Common myeloid progenitor, CD34-positive (primary cell): ENCODE results near the gene KIF1A.

Experiments
- CTCF ChIA-PET: fragments of 350-600 bp; sonication (Branson Sonifier 250); formaldehyde crosslinking; loops from one replicate; lab custom pipeline; 2021; ENCODE audit warnings: antibody characterized with exemption; lab: Charles Lee
- POLR2A ChIA-PET: fragments of 350-600 bp; sonication (Branson Sonifier 250); formaldehyde crosslinking; loops from one replicate; lab custom pipeline; 2021; ENCODE audit warnings: antibody characterized with exemption; lab: Charles Lee
- DNase-seq, 3 donors: peaks; one replicate each; pipeline versions ENCODE4 v3.0.0 to v3.0.0-alpha.2; 2013
- H3K27ac ChIP-seq, 2 experiments: 1 replicate in 1 of 2; 2 replicates in 1 of 2; pipeline ENCODE4 v1.7.0; 2013; ENCODE audit warnings: inconsistent platforms in 2 of 2, low read length in 2 of 2, mild to moderate bottlenecking in 2 of 2, low read depth in 1 of 2, moderate library complexity in 1 of 2; ENCODE audit not compliant: severe bottlenecking in 2 of 2, insufficient read depth in 1 of 2, poor library complexity in 1 of 2
- H3K27me3 ChIP-seq, 5 experiments: replicated peaks in 2 of 5; 1 replicate in 3 of 5; 2 replicates in 2 of 5; pipeline versions ENCODE4 v1.6.1 to v1.7.0; 2013; ENCODE audit warnings: low read length in 4 of 5, mild to moderate bottlenecking in 2 of 5, moderate library complexity in 2 of 5, inconsistent platforms in 1 of 5; ENCODE audit not compliant: insufficient read depth in 5 of 5, control insufficient read depth in 4 of 5
- H3K36me3 ChIP-seq, 4 experiments: 1 replicate in 2 of 4; 2 replicates in 2 of 4; pipeline versions ENCODE4 v1.6.1 to v1.7.0; 2013; ENCODE audit warnings: low read length in 3 of 4, control low read depth in 1 of 4, mild to moderate bottlenecking in 1 of 4; ENCODE audit not compliant: control insufficient read depth in 4 of 4, insufficient read depth in 4 of 4
- H3K4me1 ChIP-seq, 4 experiments: 1 replicate in 3 of 4; 2 replicates in 1 of 4; pipeline versions ENCODE4 v1.6.1 to v1.7.1; 2013; ENCODE audit warnings: low read length in 3 of 4, mild to moderate bottlenecking in 3 of 4, control low read depth in 1 of 4, inconsistent platforms in 1 of 4, moderate library complexity in 1 of 4; ENCODE audit not compliant: control insufficient read depth in 4 of 4, insufficient read depth in 4 of 4; ENCODE audit errors: control extremely low read depth in 1 of 4
- H3K4me3 ChIP-seq, 7 experiments: 1 replicate in 4 of 7; 2 replicates in 3 of 7; pipeline versions ENCODE4 v1.5.1 to v1.7.0; 2013; ENCODE audit warnings: mild to moderate bottlenecking in 7 of 7, low read length in 6 of 7, moderate library complexity in 6 of 7, inconsistent platforms in 2 of 7, low read depth in 2 of 7, control low read depth in 1 of 7; ENCODE audit not compliant: insufficient read depth in 4 of 7, control insufficient read depth in 1 of 7; ENCODE audit errors: extremely low read depth in 1 of 7
- H3K9me3 ChIP-seq, 5 experiments: 1 replicate in 4 of 5; 2 replicates in 1 of 5; pipeline versions ENCODE4 v1.6.1 to v1.7.1; 2013; ENCODE audit warnings: low read length in 4 of 5, mild to moderate bottlenecking in 2 of 5, inconsistent platforms in 1 of 5, low read depth in 1 of 5, moderate library complexity in 1 of 5; ENCODE audit not compliant: control insufficient read depth in 4 of 5, insufficient read depth in 2 of 5; ENCODE audit errors: control extremely low read depth in 1 of 5
- WGBS: methylation state at CpG from one replicate; pipeline ENCODE4 v1.1.5; 2013; ENCODE audit not compliant: insufficient coverage; 5-methylcytosine and 5-hydroxymethylcytosine counted together

Gene KIF1A

GRCh38 chr2:240741091-240741490 lies 78.9 kb downstream of the KIF1A start:
- no peaks in the 10 kb centered on the region for H3K4me1 ChIP-seq
- ChIA-PET POLR2A (no interaction called here), CTCF (interaction anchor here (1.5 kb wide), 1 partner anchor 16 kb away, joined by 4 read pairs; no protein-coding TSS in a partner anchor)
- no peaks in the 10 kb centered on the region for H3K36me3 ChIP-seq
- H3K4me3 ChIP-seq = no peak overlapping the region
- H3K27ac ChIP-seq = no peak overlapping the region
- H3K9me3 ChIP-seq = no peaks in the 10 kb centered on the region
- 94% methylated on average over 13 of the region's 18 CpGs for WGBS
- peaks cover 0 to 3% (median 0%) of the 10 kb centered on the region in 5 experiments for H3K27me3 ChIP-seq
- DNase-seq = no peak

GRCh38 chr2:240739797-240740196 lies 80.2 kb downstream of the KIF1A start:
- Histone ChIP-seq H3K4me3 (no peak overlapping the region), H3K27me3 (peaks cover 0 to 3% (median 0%) of the 10 kb centered on the region in 5 experiments), H3K27ac (no peak overlapping the region), H3K9me3 (no peaks in the 10 kb centered on the region), H3K4me1 (no peaks in the 10 kb centered on the region), H3K36me3 (no peaks in the 10 kb centered on the region)
- POLR2A ChIA-PET = no interaction called here
- CTCF ChIA-PET = no interaction called here
- 57% methylated on average over 11 of the region's 16 CpGs for WGBS
- peak in 1 of 3 donors; percentile 31 for DNase-seq

GRCh38 chr2:240737958-240738357 lies 82.1 kb downstream of the KIF1A start:
- ChIA-PET CTCF (no interaction called here), POLR2A (no interaction called here)
- DNase-seq = no peak
- Histone ChIP-seq H3K27me3 (peaks cover 0 to 3% (median 0%) of the 10 kb centered on the region in 5 experiments), H3K9me3 (no peaks in the 10 kb centered on the region), H3K4me3 (no peak overlapping the region), H3K4me1 (no peaks in the 10 kb centered on the region), H3K27ac (no peak overlapping the region), H3K36me3 (no peaks in the 10 kb centered on the region)
- WGBS = 94% methylated on average over 7 of the region's 7 CpGs

- Histone ChIP-seq H3K27ac (no peak overlapping the region), H3K36me3 (no peaks in the 10 kb centered on the region), H3K27me3 (peaks cover 0 to 3% (median 0%) of the 10 kb centered on the region in 5 experiments), H3K4me1 (no peaks in the 10 kb centered on the region), H3K4me3 (no peak overlapping the region), H3K9me3 (no peaks in the 10 kb centered on the region)
- POLR2A ChIA-PET = no interaction called here
- WGBS = 73% methylated on average over 5 of the region's 5 CpGs
- no peak for DNase-seq
- CTCF ChIA-PET = no interaction called here
Measured at GRCh38 chr2:240737512-240737911, 82.5 kb downstream of the KIF1A start.

- H3K27me3 ChIP-seq = peaks cover 0 to 3% (median 0%) of the 10 kb centered on the region in 5 experiments
- ChIA-PET CTCF (interaction anchor here (1.1 kb wide), 1 partner anchor 104 kb away, joined by 3 read pairs; no protein-coding TSS in a partner anchor), POLR2A (no interaction called here)
- no peak overlapping the region for H3K27ac ChIP-seq
- H3K4me1 ChIP-seq = no peaks in the 10 kb centered on the region
- 92% methylated on average over 29 of the region's 35 CpGs for WGBS
- H3K36me3 ChIP-seq = no peaks in the 10 kb centered on the region
- no peak overlapping the region for H3K4me3 ChIP-seq
- DNase-seq = no peak
- no peaks in the 10 kb centered on the region for H3K9me3 ChIP-seq
Measured at GRCh38 chr2:240736281-240737250, 83.5 kb downstream of the KIF1A start.

GRCh38 chr2:240735476-240735875 lies 84.5 kb downstream of the KIF1A start:
- Histone ChIP-seq H3K36me3 (no peaks in the 10 kb centered on the region), H3K4me1 (no peaks in the 10 kb centered on the region), H3K27ac (no peak overlapping the region), H3K4me3 (no peak overlapping the region), H3K9me3 (no peaks in the 10 kb centered on the region), H3K27me3 (peaks cover 0 to 6% (median 0%) of the 10 kb centered on the region in 5 experiments)
- POLR2A ChIA-PET = no interaction called here
- WGBS = 95% methylated on average over 6 of the region's 10 CpGs
- CTCF ChIA-PET = no interaction called here
- no peak for DNase-seq

- no peaks in the 10 kb centered on the region for H3K4me1 ChIP-seq
- POLR2A ChIA-PET = no interaction called here
- no peak overlapping the region for H3K4me3 ChIP-seq
- no peaks in the 10 kb centered on the region for H3K36me3 ChIP-seq
- no peaks in the 10 kb centered on the region for H3K9me3 ChIP-seq
- 97% methylated on average over 15 of the region's 17 CpGs for WGBS
- H3K27ac ChIP-seq = no peak overlapping the region
- no peak for DNase-seq
- peaks cover 0 to 6% (median 0%) of the 10 kb centered on the region in 5 experiments for H3K27me3 ChIP-seq
- CTCF ChIA-PET = no interaction called here
Measured at GRCh38 chr2:240734756-240735155, 85.3 kb downstream of the KIF1A start.
